HG03097 (cell line): Measurements from ENCODE around the gene SUGCT.

Experiments used
- ATAC-seq: cut with Tn5 transposase; IDR thresholded peaks from one replicate; pipeline ENCODE4 v1.9.1; 2021; ENCODE audit not compliant: unreplicated experiment, low FRiP score

The SUGCT gene

GRCh38 chr7:40315277-40315676, 180.5 kb downstream of the SUGCT start:
- ATAC-seq = no peak

GRCh38 chr7:40316176-40316575, 181.4 kb downstream of the SUGCT start:
- ATAC-seq = no peak

- no peak for ATAC-seq
Measured at GRCh38 chr7:40324914-40325313, 190.1 kb downstream of the SUGCT start.

- ATAC-seq = no peak
Measured at GRCh38 chr7:40327113-40327512, 192.3 kb downstream of the SUGCT start.

- ATAC-seq = no peak
Measured at GRCh38 chr7:40327873-40328272, 193.1 kb downstream of the SUGCT start.

GRCh38 chr7:40329601-40330153, 194.9 kb downstream of the SUGCT start:
- ATAC-seq = no peak

GRCh38 chr7:40330408-40330807, 195.6 kb downstream of the SUGCT start:
- ATAC-seq = no peak

- no peak for ATAC-seq
Measured at GRCh38 chr7:40331915-40332314, 197.1 kb downstream of the SUGCT start.

- ATAC-seq = no peak
Measured at GRCh38 chr7:40332516-40332915, 197.7 kb downstream of the SUGCT start.

- ATAC-seq = no peak
Measured at GRCh38 chr7:40341836-40342235, 207.0 kb downstream of the SUGCT start.

- ATAC-seq = no peak
Measured at GRCh38 chr7:40346554-40346953, 211.7 kb downstream of the SUGCT start.

- no peak for ATAC-seq
Measured at GRCh38 chr7:40348126-40348728, 213.4 kb downstream of the SUGCT start.

- no peak for ATAC-seq
Measured at GRCh38 chr7:40350100-40350499, 215.3 kb downstream of the SUGCT start.

GRCh38 chr7:40354711-40355110, 219.9 kb downstream of the SUGCT start:
- ATAC-seq = no peak

GRCh38 chr7:40356312-40356711, 221.5 kb downstream of the SUGCT start:
- ATAC-seq = no peak

GRCh38 chr7:40356871-40357709, 222.3 kb downstream of the SUGCT start:
- no peak for ATAC-seq

- ATAC-seq = no peak
Measured at GRCh38 chr7:40369641-40370277, 235.0 kb downstream of the SUGCT start.

- ATAC-seq = no peak
Measured at GRCh38 chr7:40371806-40372440, 237.1 kb downstream of the SUGCT start.

- ATAC-seq = no peak
Measured at GRCh38 chr7:40374575-40374974, 239.8 kb downstream of the SUGCT start.

GRCh38 chr7:40380111-40380510, 245.3 kb downstream of the SUGCT start:
- ATAC-seq = no peak

- no peak for ATAC-seq
Measured at GRCh38 chr7:40382145-40382544, 247.3 kb downstream of the SUGCT start.
